IPS-18a (cell line): ENCODE data around the gene THG1L.

Experiments
- H3K27ac ChIP-seq: one replicate; pipeline ENCODE4 v1.5.1; 2013; ENCODE audit warnings: low read length
- H3K27me3 ChIP-seq: one replicate; pipeline ENCODE4 v1.6.1; 2013; ENCODE audit warnings: mild to moderate bottlenecking, low read length; ENCODE audit not compliant: control insufficient read depth, insufficient read depth
- H3K36me3 ChIP-seq: one replicate; pipeline ENCODE4 v1.6.1; 2013; ENCODE audit warnings: low read depth, low read length; ENCODE audit not compliant: control insufficient read depth
- H3K4me1 ChIP-seq: one replicate; pipeline ENCODE4 v1.6.1; 2013; ENCODE audit warnings: low read depth, low read length; ENCODE audit not compliant: control insufficient read depth
- H3K4me3 ChIP-seq: one replicate; pipeline ENCODE4 v1.5.1; 2013; ENCODE audit warnings: low read length
- H3K9ac ChIP-seq: one replicate; pipeline ENCODE4 v1.6.1; 2013; ENCODE audit warnings: mild to moderate bottlenecking, low read length, moderate library complexity
- H3K9me3 ChIP-seq: one replicate; pipeline ENCODE4 v1.6.1; 2013; ENCODE audit warnings: low read depth, low read length; ENCODE audit not compliant: control insufficient read depth

THG1L gene

GRCh38 chr5:157730900-157731271 lies 334 bp upstream of the THG1L start:
- Histone ChIP-seq H3K36me3 (peaks cover 15% of the 10 kb centered on the region), H3K27me3 (no peaks in the 10 kb centered on the region), H3K9ac (peak overlapping the region; percentile 85), H3K4me3 (peak overlapping the region; percentile 99), H3K4me1 (no peaks in the 10 kb centered on the region), H3K9me3 (no peaks in the 10 kb centered on the region), H3K27ac (no peak overlapping the region)

DNA sequence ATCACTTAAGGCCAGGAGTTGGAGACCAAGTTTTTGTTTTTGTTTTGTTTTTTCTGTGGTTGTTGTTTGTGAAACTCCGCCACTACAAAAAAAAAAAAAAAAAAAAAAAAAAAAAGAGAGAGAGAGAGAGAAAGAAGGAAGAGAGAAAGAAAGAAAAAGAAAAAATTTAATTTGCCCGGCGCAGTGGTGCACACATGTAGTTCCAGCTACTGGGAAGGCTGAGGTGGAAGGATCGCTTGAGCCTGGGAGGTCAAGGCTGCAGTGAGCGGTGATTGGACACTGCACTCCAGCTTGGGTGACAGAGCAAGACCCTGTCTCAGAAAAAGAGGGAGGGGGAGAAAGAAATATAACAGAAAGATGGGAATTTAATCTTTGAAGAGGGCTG lies 902 bp downstream of the THG1L start:
- H3K9me3 ChIP-seq, result no peaks in the 10 kb centered on the region
- no peaks in the 10 kb centered on the region for H3K4me1 ChIP-seq
- H3K27ac ChIP-seq, result no peak overlapping the region
- peak overlapping the region; percentile 99 for H3K4me3 ChIP-seq
- no peak overlapping the region for H3K9ac ChIP-seq
- peaks cover 17% of the 10 kb centered on the region for H3K36me3 ChIP-seq
- H3K27me3 ChIP-seq, result no peaks in the 10 kb centered on the region

DNA sequence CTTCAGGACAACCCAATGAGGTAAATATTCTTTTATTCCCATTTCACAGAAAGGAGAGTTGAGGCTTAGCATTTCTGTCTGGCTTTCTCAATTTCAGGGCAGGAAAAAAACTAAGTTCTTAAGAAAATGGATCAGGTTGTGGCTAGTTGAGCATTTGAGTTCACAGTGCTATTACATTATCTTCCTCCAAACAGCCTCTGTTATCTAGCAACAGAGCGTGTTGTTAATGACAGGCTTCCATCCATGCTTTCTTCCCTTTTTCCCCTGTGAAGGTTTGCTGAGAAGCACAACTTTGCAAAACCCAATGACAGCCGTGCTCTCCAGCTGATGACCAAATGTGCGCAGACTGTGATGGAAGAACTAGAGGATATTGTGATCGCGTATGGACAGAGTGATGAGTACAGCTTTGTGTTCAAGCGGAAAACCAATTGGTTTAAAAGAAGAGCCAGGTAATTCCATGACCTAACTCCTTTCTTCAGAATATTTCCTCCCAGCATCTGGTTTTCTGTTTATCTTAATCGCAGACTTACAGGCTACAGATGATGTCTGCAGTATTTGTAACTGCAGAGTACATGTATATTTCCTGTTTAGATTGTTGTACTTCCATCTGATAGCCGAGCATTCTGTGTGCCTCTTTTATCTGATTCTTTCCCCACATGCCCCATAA lies 1.5 kb downstream of the THG1L start:
- Histone ChIP-seq H3K4me3 (no peak overlapping the region), H3K4me1 (no peaks in the 10 kb centered on the region), H3K27me3 (no peaks in the 10 kb centered on the region), H3K9me3 (no peaks in the 10 kb centered on the region), H3K27ac (no peak overlapping the region), H3K9ac (no peak overlapping the region), H3K36me3 (peaks cover 23% of the 10 kb centered on the region)

DNA sequence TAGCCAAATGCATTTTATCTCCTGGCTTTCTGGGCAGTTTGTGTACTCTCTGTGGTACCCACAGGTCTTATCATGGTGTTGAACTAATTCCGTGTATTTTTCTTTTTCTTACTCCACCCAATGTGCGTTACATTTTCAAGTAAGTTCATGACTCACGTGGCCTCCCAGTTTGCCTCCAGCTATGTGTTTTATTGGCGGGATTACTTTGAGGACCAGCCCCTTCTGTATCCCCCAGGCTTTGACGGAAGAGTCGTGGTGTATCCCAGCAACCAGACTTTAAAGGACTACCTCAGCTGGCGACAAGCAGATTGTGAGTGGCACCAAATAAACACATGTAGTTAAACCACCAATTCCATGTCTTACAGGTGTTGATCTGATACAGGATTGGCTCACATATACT lies 3.2 kb downstream of the THG1L start:
- Histone ChIP-seq H3K27me3 (no peaks in the 10 kb centered on the region), H3K9me3 (no peaks in the 10 kb centered on the region), H3K4me1 (no peaks in the 10 kb centered on the region), H3K27ac (no peak overlapping the region), H3K9ac (no peak overlapping the region), H3K36me3 (peaks cover 36% of the 10 kb centered on the region), H3K4me3 (no peak overlapping the region)

DNA sequence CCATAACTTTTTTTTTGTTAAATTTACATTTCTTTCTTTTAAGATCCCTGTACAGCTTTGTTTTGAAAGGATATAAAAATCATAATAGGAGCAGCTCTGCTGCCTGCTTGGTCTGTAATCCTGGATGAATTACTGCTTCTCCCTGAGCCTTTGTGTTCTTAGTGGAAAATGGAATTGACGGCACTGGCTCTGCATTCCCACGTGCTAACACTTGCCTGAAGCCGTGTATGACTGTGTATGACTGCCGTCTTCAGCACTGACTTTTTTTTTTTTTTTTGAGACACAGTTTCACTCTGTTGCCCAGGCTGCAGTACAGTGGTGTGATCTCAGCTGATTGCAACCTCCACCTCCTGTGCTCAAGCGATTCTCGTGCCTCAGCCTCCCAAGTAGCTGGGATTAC lies 4.8 kb downstream of the THG1L start:
- Histone ChIP-seq H3K27ac (no peak overlapping the region), H3K4me3 (no peak overlapping the region), H3K4me1 (no peaks in the 10 kb centered on the region), H3K36me3 (peaks cover 42% of the 10 kb centered on the region), H3K9me3 (no peaks in the 10 kb centered on the region), H3K27me3 (no peaks in the 10 kb centered on the region), H3K9ac (no peak overlapping the region)

DNA sequence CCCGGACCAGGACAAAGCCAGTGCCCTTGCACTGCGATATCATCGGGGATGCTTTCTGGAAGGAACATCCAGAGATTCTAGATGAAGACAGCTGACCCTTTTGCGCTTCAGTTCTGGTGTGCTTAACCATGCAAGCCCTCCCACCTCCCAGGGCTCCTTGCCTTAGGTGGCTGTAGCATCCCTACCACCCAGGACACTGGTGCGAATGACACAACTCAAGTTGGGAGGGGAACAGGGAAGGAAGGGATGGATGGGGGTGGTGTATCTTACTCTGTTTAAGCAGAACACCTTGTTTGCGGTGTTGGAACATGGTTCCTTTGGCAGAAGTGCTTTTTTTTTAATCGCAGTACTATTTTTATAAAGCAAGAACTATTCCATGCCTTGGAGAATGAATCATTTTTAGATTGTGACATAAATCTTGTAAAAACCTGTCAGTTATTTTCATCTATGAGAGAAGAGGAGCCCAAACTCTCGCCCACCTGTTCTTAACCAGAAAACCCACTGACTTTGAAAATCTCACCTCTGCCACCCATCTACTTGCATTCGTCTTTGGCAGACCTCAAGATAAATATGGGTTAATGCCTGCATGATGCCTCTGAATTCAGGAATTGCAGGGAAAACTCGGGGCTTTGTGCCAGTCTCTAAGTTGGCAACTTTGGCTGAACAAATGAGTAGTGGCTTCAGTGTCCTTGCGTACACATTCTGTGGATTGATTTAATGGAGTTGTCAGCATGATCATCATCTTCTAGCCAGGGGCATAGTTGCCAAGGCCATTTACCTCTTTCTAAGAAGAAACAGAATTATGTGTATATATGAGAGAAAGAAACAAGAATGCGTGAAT lies 8.4 kb downstream of the THG1L start:
- Histone ChIP-seq H3K36me3 (peaks cover 27% of the 10 kb centered on the region), H3K9ac (no peak overlapping the region), H3K27me3 (peaks cover 7% of the 10 kb centered on the region), H3K4me3 (no peak overlapping the region), H3K4me1 (no peaks in the 10 kb centered on the region), H3K9me3 (no peaks in the 10 kb centered on the region), H3K27ac (no peak overlapping the region)

DNA sequence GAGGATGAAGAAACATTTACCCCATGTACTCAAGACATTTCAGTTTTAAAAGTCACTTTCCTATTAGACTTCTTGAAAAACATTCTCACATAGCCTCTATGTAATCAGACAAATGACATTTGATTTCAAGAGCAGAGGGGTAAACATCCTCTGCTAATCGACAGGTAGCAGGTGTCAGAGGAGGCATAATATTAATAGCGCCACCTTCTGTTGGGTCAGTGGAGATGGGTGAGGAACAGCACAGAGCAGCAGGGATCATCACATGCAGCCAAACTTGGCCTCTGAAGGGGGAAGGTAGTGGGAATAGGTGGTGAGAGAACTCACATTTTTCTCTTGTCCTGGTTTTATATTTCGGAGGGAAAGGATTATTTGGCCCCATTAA lies 9.0 kb downstream of the THG1L start:
- Histone ChIP-seq H3K27ac (no peak overlapping the region), H3K4me3 (no peak overlapping the region), H3K4me1 (no peaks in the 10 kb centered on the region), H3K9me3 (no peaks in the 10 kb centered on the region), H3K36me3 (peaks cover 27% of the 10 kb centered on the region), H3K27me3 (peaks cover 13% of the 10 kb centered on the region), H3K9ac (no peak overlapping the region)

DNA sequence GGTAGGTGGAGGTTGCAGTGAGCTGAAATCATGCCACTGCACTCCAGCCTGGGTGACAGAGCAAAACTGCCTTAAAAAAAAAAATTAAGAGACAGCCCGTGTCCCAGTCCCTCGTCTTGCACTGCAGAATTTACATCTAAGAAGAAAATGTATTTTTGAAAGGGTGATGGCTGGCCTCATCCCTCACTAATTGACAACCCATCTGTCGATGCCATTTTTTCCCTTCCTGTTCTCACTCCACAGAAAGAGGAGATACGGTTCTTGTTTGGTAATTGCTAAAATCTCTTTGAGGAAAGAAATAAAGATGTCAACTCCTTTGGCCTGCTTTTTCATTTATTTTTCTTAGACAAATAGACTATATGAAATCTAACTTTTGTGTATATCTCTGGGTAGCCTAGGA lies 9.9 kb downstream of the THG1L start:
- Histone ChIP-seq H3K27me3 (peaks cover 14% of the 10 kb centered on the region), H3K36me3 (peaks cover 27% of the 10 kb centered on the region), H3K4me3 (no peak overlapping the region), H3K4me1 (no peaks in the 10 kb centered on the region), H3K27ac (no peak overlapping the region), H3K9ac (no peak overlapping the region), H3K9me3 (no peaks in the 10 kb centered on the region)

DNA sequence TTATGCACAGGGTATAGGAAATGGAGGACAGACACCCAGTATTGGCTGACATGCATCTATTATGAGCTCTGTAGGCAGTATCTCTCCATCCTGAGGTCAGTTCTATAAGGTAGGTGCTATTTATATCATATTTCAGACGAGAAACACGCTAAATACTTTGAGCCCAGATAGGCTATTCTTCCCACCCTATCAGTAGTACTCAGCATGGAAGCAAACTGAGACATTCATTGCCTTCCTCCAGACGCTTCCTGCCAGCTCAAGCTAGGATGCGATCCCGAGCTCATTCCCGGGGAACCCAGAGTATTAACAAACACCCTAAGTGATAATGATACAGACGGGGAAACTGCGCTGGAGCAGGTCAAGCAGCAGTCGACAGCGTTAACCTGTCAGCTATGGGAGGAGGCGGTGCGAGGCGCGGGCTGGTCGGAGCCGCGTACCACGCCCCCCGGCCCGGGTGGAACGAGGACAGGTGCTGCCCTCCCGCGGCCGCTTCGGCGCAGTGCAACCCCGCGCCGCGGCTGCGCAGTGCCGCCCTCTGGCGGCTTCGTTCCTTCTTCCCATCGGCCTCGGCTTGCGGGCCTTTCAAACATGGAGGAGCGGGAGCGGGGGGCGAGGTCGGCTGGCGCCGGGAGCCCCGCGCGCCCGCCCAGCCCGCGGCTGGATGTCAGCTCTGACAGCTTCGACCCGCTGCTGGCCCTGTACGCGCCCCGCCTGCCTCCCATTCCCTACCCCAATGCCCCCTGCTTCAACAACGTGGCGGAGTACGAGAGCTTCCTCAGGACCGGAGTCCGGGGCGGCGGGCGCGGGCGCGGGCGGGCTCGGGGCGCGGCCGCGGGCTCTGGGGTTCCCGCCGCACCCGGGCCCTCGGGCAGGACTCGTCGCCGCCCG lies 12.2 kb downstream of the THG1L start, which contains the start of gene LSM11:
Gene LSM11 (plus strand): TSS at position 550 of the 888 bp plus-strand sequence. CDS start 39 bp downstream, at position 589.
- H3K27ac ChIP-seq, result no peak within 1 kb of the TSS
- peaks cover 12% of the 10 kb centered on the region for H3K36me3 ChIP-seq
- peaks cover 14% of the 10 kb centered on the region for H3K27me3 ChIP-seq
- no peaks in the 10 kb centered on the region for H3K9me3 ChIP-seq
- H3K4me1 ChIP-seq, result peaks cover 5% of the 10 kb centered on the region
- peak within 1 kb of the TSS; percentile 37 for H3K9ac ChIP-seq
- H3K4me3 ChIP-seq, result peak within 1 kb of the TSS; percentile 70

DNA sequence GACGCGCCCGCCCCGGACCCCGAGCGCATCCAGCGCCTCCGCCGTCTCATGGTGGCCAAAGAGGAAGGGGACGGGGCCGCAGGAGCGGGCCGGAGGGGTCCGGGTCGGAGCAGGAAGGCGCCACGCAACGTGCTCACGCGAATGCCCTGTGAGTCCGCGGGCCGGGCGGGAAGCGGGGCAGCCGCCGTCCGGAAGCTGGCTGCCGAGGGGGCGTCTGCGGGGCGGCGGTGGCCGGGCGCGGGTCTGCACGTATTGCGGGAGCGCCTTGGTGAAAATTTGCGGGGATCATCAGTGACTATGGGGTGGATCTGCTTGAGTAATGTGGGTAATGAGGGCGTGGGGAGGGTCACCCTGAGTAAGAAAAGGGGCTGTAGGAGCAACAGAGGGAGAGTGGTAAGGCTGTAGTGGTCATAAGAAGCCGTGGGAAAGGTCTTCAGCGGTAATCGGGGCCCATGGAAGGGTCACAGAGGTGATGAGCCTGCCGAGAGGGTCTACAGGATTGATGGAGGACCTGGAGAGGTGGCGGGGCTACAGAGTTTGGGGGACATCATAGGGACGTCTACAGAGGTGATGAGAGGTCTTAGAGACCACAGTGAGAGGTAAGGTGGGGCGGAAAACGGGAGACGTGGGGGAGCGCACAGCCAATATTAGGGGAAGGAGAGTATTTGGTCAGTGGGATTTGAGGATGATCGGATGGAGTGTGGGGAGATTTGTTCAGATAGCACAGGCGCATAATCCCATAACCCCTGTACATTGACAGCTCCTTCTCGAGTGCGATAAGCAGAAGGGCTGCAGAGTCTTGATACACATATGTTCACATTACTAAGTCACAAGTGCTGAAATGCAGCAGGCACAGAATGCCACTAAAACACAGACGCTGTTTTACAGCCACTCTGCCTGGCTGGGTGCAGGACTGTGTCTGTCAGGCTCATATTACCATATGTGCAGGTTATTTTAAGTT lies 13.1 kb downstream of the THG1L start:
- peaks cover 7% of the 10 kb centered on the region for H3K36me3 ChIP-seq
- H3K27me3 ChIP-seq, result peaks cover 14% of the 10 kb centered on the region
- no peaks in the 10 kb centered on the region for H3K9me3 ChIP-seq
- peaks cover 5% of the 10 kb centered on the region for H3K4me1 ChIP-seq
- H3K4me3 ChIP-seq, result peak overlapping the region; percentile 70
- no peak overlapping the region for H3K27ac ChIP-seq
- peak overlapping the region; percentile 37 for H3K9ac ChIP-seq
